GM12892 (cell line): ENCODE results near the gene NDUFAF2.

Source experiments
- POLR2A ChIP-seq: IDR thresholded peaks from 2 replicates; pipeline ENCODE4 v1.6.1; 2011; ENCODE audit warnings: low read depth, low read length, control low read depth
- POLR2AphosphoS5 ChIP-seq: IDR thresholded peaks from 2 replicates; pipeline ENCODE4 v1.6.1; 2011; ENCODE audit warnings: low read depth, low read length, control low read depth
- TAF1 ChIP-seq: IDR thresholded peaks from 2 replicates; pipeline ENCODE4 v1.6.1; 2011; ENCODE audit warnings: low read depth, mild to moderate bottlenecking, control low read depth, low read length, borderline replicate concordance

GRCh38 chr5:61030163-61030482, 85.1 kb downstream of the NDUFAF2 start:
- TF ChIP-seq POLR2A (no peak), TAF1 (no peak), POLR2AphosphoS5 (no peak)
